Body of pancreas (tissue), 4 donors: ENCODE data around the gene MAP3K4. TPM values are rescaled to one million over a fixed set of nuclear protein-coding genes. Genes with fewer than 3 reads are reported as not detected.
A peak's percentile ranks its signal among the peaks of the same experiment; 100 is the strongest.

Experiments used
- ATAC-seq: fragments of 150-250 bp; one replicate; pipeline ENCODE4 v1.9.1; 2016
- DNase-seq, 4 donors: peaks; one replicate each; pipeline ENCODE4 v3.0.0-alpha.2; 2019
- H3K27ac ChIP-seq, 4 donors: fragments of 200-600 bp; sonication (generic); 1 replicate in 3 of 4; 2 replicates in 1 of 4; pipeline versions ENCODE4 v1.5.1 to v1.6.1; 2016 to 2019; ENCODE audit warnings: mild to moderate bottlenecking in 1 of 4, mixed read lengths in 1 of 4, moderate library complexity in 1 of 4
- H3K27me3 ChIP-seq, 2 donors: fragments of 200-600 bp; sonication (generic); one replicate each; pipeline ENCODE4 v1.6.0; 2016; ENCODE audit warnings: mild to moderate bottlenecking in 1 of 2
- H3K36me3 ChIP-seq, 2 donors: fragments of 200-600 bp; sonication (generic); replicated peaks in 1 of 2; 2 replicates each; pipeline ENCODE4 v1.5.1; 2016; ENCODE audit warnings: low read depth in 2 of 2; ENCODE audit not compliant: insufficient read depth in 1 of 2
- H3K4me1 ChIP-seq: fragments of 200-600 bp; sonication (generic); one replicate; pipeline ENCODE4 v1.6.0; 2016
- H3K4me3 ChIP-seq, 2 donors: fragments of 200-600 bp; sonication (generic); 1 replicate in 1 of 2; 2 replicates in 1 of 2; pipeline ENCODE4 v1.5.1; 2016 to 2019
- H3K9me3 ChIP-seq, 3 donors: fragments of 200-600 bp; sonication (generic); 1 replicate in 2 of 3; 2 replicates in 1 of 3; pipeline ENCODE4 v1.5.1; 2016
- CTCF ChIP-seq, 7 experiments: fragments of 450-650 bp in 4 of 7; fragments of 200-600 bp in 3 of 7; sonication (generic) in 3 of 7; IDR thresholded peaks; one replicate each; pipeline ENCODE4 v1.5.1; 2016 to 2019; ENCODE audit warnings: antibody characterized with exemption in 7 of 7
- POLR2A ChIP-seq, 3 donors: fragments of 450-650 bp; IDR thresholded peaks; one replicate each; pipeline ENCODE4 v1.6.1; 2016; ENCODE audit warnings: antibody characterized with exemption in 3 of 3, mild to moderate bottlenecking in 2 of 3
- WGBS, 2 donors: methylation state at CpG; one replicate each; pipeline ENCODE4 v1.1.5; 2017; 5-methylcytosine and 5-hydroxymethylcytosine counted together
- intact Hi-C: fragments of 100-400 bp; cut with DNase I; formaldehyde crosslinking; loops from one replicate; pipeline ENCODE4 v1.15.1; 2023
- total RNA-seq, 2 donors: library from RNA; depleted of rRNA; stranded (reverse); fragments of >200 nt; gene quantifications; one replicate each; pipeline ENCODE4 v1.1.0, GENCODE V29; 2016

Gene MAP3K4
- total RNA-seq, 2 donors from 2014 or later = 20.1 to 31.4 TPM

GRCh38 chr6:161035981-161036263 lies 44.4 kb downstream of the MAP3K4 start:
- TF ChIP-seq CTCF (IDR thresholded peaks at IDR 0.05) (no peak), POLR2A (IDR thresholded peaks at IDR 0.05) (no peak)
- Histone ChIP-seq H3K36me3 (no peaks in the 10 kb centered on the region), H3K27ac (no peak overlapping the region), H3K27me3 (no peaks in the 10 kb centered on the region), H3K9me3 (no peaks in the 10 kb centered on the region), H3K4me1 (peaks cover 16% of the 10 kb centered on the region), H3K4me3 (no peak overlapping the region)
- no peak for DNase-seq
- intact Hi-C loops = no loop called here
- WGBS, 2 donors = 61 to 64% methylated on average over 3 of the region's 3 CpGs
- ATAC-seq = no peak

GRCh38 chr6:161037873-161038228 lies 46.3 kb downstream of the MAP3K4 start:
- TF ChIP-seq CTCF (IDR thresholded peaks at IDR 0.05) (no peak), POLR2A (IDR thresholded peaks at IDR 0.05) (no peak)
- no peak for DNase-seq
- Histone ChIP-seq H3K4me3 (no peak overlapping the region), H3K36me3 (no peaks in the 10 kb centered on the region), H3K9me3 (no peaks in the 10 kb centered on the region), H3K4me1 (peaks cover 16% of the 10 kb centered on the region), H3K27me3 (no peaks in the 10 kb centered on the region), H3K27ac (no peak overlapping the region)
- ATAC-seq = no peak
- WGBS, 2 donors = 93 to 100% methylated on average over 2 of the region's 2 CpGs
- intact Hi-C loops = no loop called here

GRCh38 chr6:161038229-161039031 lies 46.9 kb downstream of the MAP3K4 start:
- peak in 1 of 4 donors; percentile 31 for DNase-seq
- WGBS, 2 donors = 76 to 79% methylated on average over 3 of the region's 3 CpGs
- intact Hi-C loops = no loop called here

GRCh38 chr6:161041274-161041673 lies 49.7 kb downstream of the MAP3K4 start:
- Histone ChIP-seq H3K27ac (no peak overlapping the region), H3K4me1 (peaks cover 6% of the 10 kb centered on the region), H3K4me3 (no peak overlapping the region), H3K27me3 (no peaks in the 10 kb centered on the region), H3K36me3 (no peaks in the 10 kb centered on the region), H3K9me3 (no peaks in the 10 kb centered on the region)
- ATAC-seq (no peak), DNase-seq (no peak)
- intact Hi-C loops = no loop called here
- TF ChIP-seq POLR2A (IDR thresholded peaks at IDR 0.05) = no peak
- TF ChIP-seq CTCF (IDR thresholded peaks at IDR 0.05) = no peak
- 50 to 92% methylated on average over 1 to 7 of the region's 7 CpGs for WGBS, 2 donors

More at GRCh38 chr6:161038229-161039031, 46.9 kb downstream of the MAP3K4 start:
- peaks cover 16% of the 10 kb centered on the region for H3K4me1 ChIP-seq
- ATAC-seq = peak; percentile 48
- no peak overlapping the region for H3K27ac ChIP-seq
- H3K4me3 ChIP-seq = no peak overlapping the region
- no peak for TF ChIP-seq CTCF (IDR thresholded peaks at IDR 0.05)
- H3K9me3 ChIP-seq = no peaks in the 10 kb centered on the region
- H3K27me3 ChIP-seq = no peaks in the 10 kb centered on the region
- no peaks in the 10 kb centered on the region for H3K36me3 ChIP-seq

- ATAC-seq = no peak
- Histone ChIP-seq H3K9me3 (no peaks in the 10 kb centered on the region), H3K27ac (no peak overlapping the region), H3K4me1 (peaks cover 6% of the 10 kb centered on the region), H3K27me3 (no peaks in the 10 kb centered on the region), H3K4me3 (no peak overlapping the region), H3K36me3 (no peaks in the 10 kb centered on the region)
- intact Hi-C loops = no loop called here
- WGBS, 2 donors = 92 to 98% methylated on average over 2 of the region's 2 CpGs
- TF ChIP-seq CTCF (IDR thresholded peaks at IDR 0.05) (no peak), POLR2A (IDR thresholded peaks at IDR 0.05) (no peak)
- DNase-seq = no peak
These were observed 52.8 kb downstream of the MAP3K4 start for GRCh38 chr6:161044335-161044734.
